HEK293 (cell line): ENCODE data around the gene ZNF514.
A peak's percentile ranks its signal among the peaks of the same experiment; 100 is the strongest.

Experiments
- CTCF ChIA-PET: fragments of 350-600 bp; formaldehyde crosslinking; extraction: SDS; loops from one replicate; lab custom pipeline; 2021; ENCODE audit warnings: antibody characterized with exemption; lab: Yijun Ruan, JAX
- POLR2A ChIA-PET: fragments of 300-600 bp; formaldehyde crosslinking; extraction: SDS; loops from one replicate; lab custom pipeline; 2020; ENCODE audit warnings: antibody characterized with exemption, inconsistent platforms; lab: Yijun Ruan, JAX
- H3K27ac ChIP-seq: fragments of 200-500 bp; sonication (Bioruptor generic); 2 replicates; pipeline ENCODE4 v1.5.1; 2014; ENCODE audit warnings: low read depth, low read length, control low read depth, inconsistent platforms; ENCODE audit errors: extremely low read depth
- H3K36me3 ChIP-seq, 2 experiments: fragments of 200-500 bp in 1 of 2; sonication (Bioruptor generic) in 1 of 2; 1 replicate in 1 of 2; 2 replicates in 1 of 2; pipeline ENCODE4 v1.5.1; 2014 to 2017; ENCODE audit warnings: inconsistent platforms in 2 of 2, low read length in 2 of 2; ENCODE audit not compliant: control insufficient read depth in 2 of 2, insufficient read depth in 1 of 2
- H3K4me1 ChIP-seq: fragments of 200-500 bp; sonication (Bioruptor generic); 2 replicates; pipeline ENCODE4 v1.5.1; 2014; ENCODE audit warnings: mild to moderate bottlenecking, low read length, inconsistent platforms; ENCODE audit not compliant: control insufficient read depth, insufficient read depth
- H3K4me3 ChIP-seq: 2 replicates; pipeline ENCODE4 v1.5.1; 2011; ENCODE audit warnings: low read depth, mild to moderate bottlenecking, control low read depth, low read length, moderate library complexity
- H3K9me3 ChIP-seq: fragments of 200-500 bp; sonication (Bioruptor generic); 2 replicates; pipeline ENCODE4 v1.5.1; 2014; ENCODE audit warnings: low read depth, low read length, inconsistent platforms; ENCODE audit not compliant: control insufficient read depth, insufficient read depth
- BCL11B ChIP-seq: fragments of 450-650 bp; formaldehyde crosslinking; IDR thresholded peaks from 2 replicates; pipeline ENCODE4 v1.5.1; 2016; ENCODE audit warnings: low read depth, missing biosample characterization, missing genetic modification characterization
- FEZF1 ChIP-seq: fragments of 450-650 bp; formaldehyde crosslinking; IDR thresholded peaks from 2 replicates; pipeline ENCODE4 v1.5.1; 2016; ENCODE audit warnings: missing biosample characterization, missing genetic modification characterization
- IKZF3 ChIP-seq: fragments of 450-650 bp; IDR thresholded peaks from 2 replicates; pipeline ENCODE4 v1.5.0; 2018; ENCODE audit warnings: missing biosample characterization, mild to moderate bottlenecking, missing genetic modification characterization, moderate library complexity
- KLF8 ChIP-seq: fragments of 450-650 bp; formaldehyde crosslinking; IDR thresholded peaks from 2 replicates; pipeline ENCODE4 v1.5.1; 2016; ENCODE audit warnings: missing biosample characterization, missing genetic modification characterization
- MEIS1 ChIP-seq: sonication (generic); formaldehyde crosslinking; IDR thresholded peaks from 2 replicates; pipeline ENCODE4 v1.8.1; 2022; ENCODE audit warnings: missing genetic modification reagents, mild to moderate bottlenecking, borderline replicate concordance
- MZF1 ChIP-seq: fragments of 450-650 bp; formaldehyde crosslinking; IDR thresholded peaks from 2 replicates; pipeline ENCODE4 v1.5.1; 2017; ENCODE audit warnings: missing biosample characterization, missing genetic modification characterization, borderline replicate concordance
- PRDM1 ChIP-seq: fragments of 450-650 bp; formaldehyde crosslinking; IDR thresholded peaks from 2 replicates; pipeline ENCODE4; 2016; ENCODE audit warnings: missing biosample characterization, missing genetic modification characterization
- PRDM2 ChIP-seq: fragments of 450-650 bp; formaldehyde crosslinking; IDR thresholded peaks from 2 replicates; pipeline ENCODE4 v1.5.1; 2016; ENCODE audit warnings: missing biosample characterization, missing genetic modification characterization, borderline replicate concordance
- ZBTB48 ChIP-seq: fragments of 450-650 bp; formaldehyde crosslinking; IDR thresholded peaks from 2 replicates; pipeline ENCODE4 v1.5.1; 2016; ENCODE audit warnings: missing biosample characterization, missing genetic modification characterization
- ZBTB49 ChIP-seq: fragments of 450-650 bp; formaldehyde crosslinking; IDR thresholded peaks from 2 replicates; pipeline ENCODE4 v1.5.1; 2016; ENCODE audit warnings: missing biosample characterization, missing genetic modification characterization, low read depth
- ZNF132 ChIP-seq: fragments of 450-650 bp; formaldehyde crosslinking; IDR thresholded peaks from 2 replicates; pipeline ENCODE4 v1.5.1; 2017; ENCODE audit warnings: missing biosample characterization, missing genetic modification characterization, borderline replicate concordance
- ZNF155 ChIP-seq: fragments of 450-650 bp; formaldehyde crosslinking; IDR thresholded peaks from 2 replicates; pipeline ENCODE4 v1.5.1; 2016; ENCODE audit warnings: missing biosample characterization, missing genetic modification characterization
- ZNF2 ChIP-seq: fragments of 450-650 bp; formaldehyde crosslinking; IDR thresholded peaks from 2 replicates; pipeline ENCODE4 v1.5.1; 2016; ENCODE audit warnings: missing biosample characterization, missing genetic modification characterization
- ZNF311 ChIP-seq: fragments of 450-650 bp; formaldehyde crosslinking; IDR thresholded peaks from 2 replicates; pipeline ENCODE4 v1.5.1; 2017; ENCODE audit warnings: missing biosample characterization, missing genetic modification characterization, borderline replicate concordance
- ZNF335 ChIP-seq: fragments of 450-650 bp; formaldehyde crosslinking; conservative IDR thresholded peaks from 2 replicates; pipeline ENCODE4 v1.5.1; 2016; ENCODE audit warnings: missing biosample characterization, missing genetic modification characterization
- ZNF37A ChIP-seq: fragments of 450-650 bp; IDR thresholded peaks from 2 replicates; pipeline ENCODE4 v1.5.1; 2018; ENCODE audit warnings: missing biosample characterization, missing genetic modification characterization
- ZNF391 ChIP-seq: fragments of 450-650 bp; formaldehyde crosslinking; IDR thresholded peaks from 2 replicates; pipeline ENCODE4 v1.5.1; 2016; ENCODE audit warnings: low read depth, missing biosample characterization, missing genetic modification characterization, borderline replicate concordance
- ZNF404 ChIP-seq: fragments of 450-650 bp; formaldehyde crosslinking; IDR thresholded peaks from 2 replicates; pipeline ENCODE4 v1.5.1; 2017; ENCODE audit warnings: missing biosample characterization, missing genetic modification characterization
- ZNF426 ChIP-seq: fragments of 450-650 bp; formaldehyde crosslinking; IDR thresholded peaks from 2 replicates; pipeline ENCODE4 v1.5.1; 2017; ENCODE audit warnings: missing biosample characterization, missing genetic modification characterization, mild to moderate bottlenecking, inconsistent platforms, moderate library complexity
- ZNF473 ChIP-seq: fragments of 450-650 bp; formaldehyde crosslinking; IDR thresholded peaks from 2 replicates; pipeline ENCODE4 v1.5.1; 2017; ENCODE audit warnings: missing biosample characterization, missing genetic modification characterization
- ZNF580 ChIP-seq: fragments of 450-650 bp; formaldehyde crosslinking; IDR thresholded peaks from 2 replicates; pipeline ENCODE4 v1.5.1; 2016; ENCODE audit warnings: missing biosample characterization, missing genetic modification characterization
- ZNF629 ChIP-seq: fragments of 450-650 bp; formaldehyde crosslinking; IDR thresholded peaks from 2 replicates; pipeline ENCODE4 v1.5.1; 2017; ENCODE audit warnings: missing biosample characterization, missing genetic modification characterization
- ZNF707 ChIP-seq: fragments of 450-650 bp; formaldehyde crosslinking; IDR thresholded peaks from 2 replicates; pipeline ENCODE4 v1.5.1; 2016; ENCODE audit warnings: missing biosample characterization, missing genetic modification characterization
- ZNF776 ChIP-seq: fragments of 450-650 bp; formaldehyde crosslinking; IDR thresholded peaks from 2 replicates; pipeline ENCODE4 v1.5.0; 2017; ENCODE audit warnings: missing biosample characterization, missing genetic modification characterization, borderline replicate concordance
- ZNF830 ChIP-seq: fragments of 450-650 bp; IDR thresholded peaks from 2 replicates; pipeline ENCODE4 v1.5.0; 2018; ENCODE audit warnings: missing biosample characterization, missing genetic modification characterization, low read depth, mild to moderate bottlenecking, moderate library complexity
- ZNF837 ChIP-seq: fragments of 450-650 bp; formaldehyde crosslinking; IDR thresholded peaks from 2 replicates; pipeline ENCODE4 v1.5.1; 2016; ENCODE audit warnings: missing biosample characterization, missing genetic modification characterization
- TF ChIP-seq, protein P1 (sequence below): fragments of 450-650 bp; formaldehyde crosslinking; IDR thresholded peaks from 2 replicates; pipeline ENCODE4 v1.5.1; 2017; ENCODE audit warnings: missing biosample characterization, missing genetic modification characterization

ZNF514 gene

DNA sequence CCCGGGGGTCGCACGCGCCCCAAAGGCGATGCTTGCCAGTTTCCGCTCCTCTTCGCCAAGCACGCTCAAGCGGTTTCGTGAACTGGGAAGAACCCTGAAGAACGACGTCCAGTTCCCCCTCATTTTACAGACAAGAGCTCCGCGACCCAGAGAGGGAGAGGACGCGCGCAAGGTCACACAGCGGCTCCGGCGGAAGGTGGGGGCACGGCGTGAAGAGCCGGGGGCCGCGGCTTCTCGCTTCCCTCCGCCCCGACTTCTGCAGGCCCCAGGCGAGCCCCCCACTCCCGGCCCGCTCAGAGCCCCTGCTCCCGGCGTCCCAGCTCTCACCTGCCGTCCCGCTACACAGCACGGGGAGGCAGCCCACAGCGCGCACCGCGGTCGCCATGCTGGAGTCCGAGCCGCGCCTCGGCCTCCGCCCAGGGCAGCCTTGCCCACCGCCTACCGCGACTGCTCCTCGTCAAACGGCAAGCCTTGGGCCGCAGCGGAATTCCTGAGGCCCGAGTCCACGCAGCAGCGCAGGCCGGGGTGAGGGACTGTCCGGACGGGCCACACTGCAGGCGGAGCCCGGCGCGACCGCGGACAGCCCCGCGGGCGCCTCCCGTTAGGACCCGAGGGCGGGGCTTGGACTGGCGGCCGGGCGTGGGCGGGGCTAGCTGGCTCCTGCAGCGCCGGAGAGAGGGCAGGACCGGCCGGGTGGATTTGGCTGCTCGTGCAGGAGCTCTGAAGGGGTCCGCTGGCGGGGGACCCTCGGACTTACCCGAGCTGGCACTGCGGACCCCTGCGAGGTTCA is 38.0 kb downstream of the ZNF514 start, which contains the start of gene MRPS5:
Gene MRPS5 (minus strand): TSS at position 402 of the 790 bp plus-strand sequence. CDS start 17 bp downstream, at position 385.
- Histone ChIP-seq H3K36me3 (peaks cover 2 to 15% of the 10 kb centered on the region in 2 experiments), H3K9me3 (no peaks in the 10 kb centered on the region), H3K27ac (peak within 1 kb of the TSS; percentile 76), H3K4me3 (peak within 1 kb of the TSS; percentile 98), H3K4me1 (no peaks in the 10 kb centered on the region; the same call in 1 of the 2 replicates)
- CTCF ChIA-PET: interaction anchor here (0.9 to 2.7 kb wide), 4 partner anchors 15 to 166 kb away, joined by 3 to 8 read pairs (median 5); no protein-coding TSS in a partner anchor
- POLR2A ChIA-PET: interaction anchor here (0.6 to 2.1 kb wide), 11 partner anchors 11 to 52 kb away, joined by 3 to 9 read pairs (median 3); partner anchors contain the start of genes ZNF2 and ZNF514
- TF ChIP-seq MEIS1 (CRISPR knock-in tag) (no peak), ZNF580 (tag by site-specific recombination) (peak; percentile 67), ZNF707 (tag by site-specific recombination) (no peak), PRDM1 (no peak), ZNF155 (tag by site-specific recombination) (no peak), ZNF426 (tag by site-specific recombination) (no peak), ZNF391 (peak; percentile 29; the same call in 1 of the 2 replicates), ZNF132 (no peak), BCL11B (tag by site-specific recombination) (no peak), ZNF473 (tag by site-specific recombination) (no peak), ZNF404 (tag by site-specific recombination) (no peak), MZF1 (tag by site-specific recombination) (no peak), ZNF335 (tag by site-specific recombination) (peak; percentile 98), IKZF3 (tag by site-specific recombination) (no peak), ZNF37A (tag by site-specific recombination) (no peak), ZBTB48 (tag by site-specific recombination) (0 out of 2 replicates have a peak, but pooled peaks have one; percentile 18), FEZF1 (tag by site-specific recombination) (no peak), ZNF311 (tag by site-specific recombination) (no peak), ZNF830 (tag by site-specific recombination) (no peak), ZNF776 (no peak), ZNF2 (tag by site-specific recombination) (peak; percentile 58), PRDM2 (tag by site-specific recombination) (no peak), KLF8 (tag by site-specific recombination) (peak; percentile 82; the same call in 1 of the 2 replicates), ZNF629 (0 out of 2 replicates have a peak, but pooled peaks have one; percentile 25), ZNF837 (tag by site-specific recombination) (no peak), ZBTB49 (no peak)
- TF ChIP-seq, protein P1, sequence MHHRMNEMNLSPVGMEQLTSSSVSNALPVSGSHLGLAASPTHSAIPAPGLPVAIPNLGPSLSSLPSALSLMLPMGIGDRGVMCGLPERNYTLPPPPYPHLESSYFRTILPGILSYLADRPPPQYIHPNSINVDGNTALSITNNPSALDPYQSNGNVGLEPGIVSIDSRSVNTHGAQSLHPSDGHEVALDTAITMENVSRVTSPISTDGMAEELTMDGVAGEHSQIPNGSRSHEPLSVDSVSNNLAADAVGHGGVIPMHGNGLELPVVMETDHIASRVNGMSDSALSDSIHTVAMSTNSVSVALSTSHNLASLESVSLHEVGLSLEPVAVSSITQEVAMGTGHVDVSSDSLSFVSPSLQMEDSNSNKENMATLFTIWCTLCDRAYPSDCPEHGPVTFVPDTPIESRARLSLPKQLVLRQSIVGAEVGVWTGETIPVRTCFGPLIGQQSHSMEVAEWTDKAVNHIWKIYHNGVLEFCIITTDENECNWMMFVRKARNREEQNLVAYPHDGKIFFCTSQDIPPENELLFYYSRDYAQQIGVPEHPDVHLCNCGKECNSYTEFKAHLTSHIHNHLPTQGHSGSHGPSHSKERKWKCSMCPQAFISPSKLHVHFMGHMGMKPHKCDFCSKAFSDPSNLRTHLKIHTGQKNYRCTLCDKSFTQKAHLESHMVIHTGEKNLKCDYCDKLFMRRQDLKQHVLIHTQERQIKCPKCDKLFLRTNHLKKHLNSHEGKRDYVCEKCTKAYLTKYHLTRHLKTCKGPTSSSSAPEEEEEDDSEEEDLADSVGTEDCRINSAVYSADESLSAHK: no peak
